GM13976 (cell line): Measurements from ENCODE around the gene FKBP1A.

ENCODE experiments used
- DNase-seq: peaks from one replicate; pipeline ENCODE4 v3.0.0; 2012; ENCODE audit warnings: low spot score
- in situ Hi-C: fragments of 300-500 bp; cut with MboI; formaldehyde crosslinking; loops from one replicate; pipeline ENCODE4 v1.12.0; 2022; ENCODE audit warnings: low sequenced_read_pairs, mixed read lengths, inconsistent platforms; ENCODE audit not compliant: unreplicated experiment
- TF ChIP-seq, protein P1 (sequence below): IDR thresholded peaks from 2 replicates; pipeline ENCODE4 v1.5.1; 2012; ENCODE audit warnings: borderline replicate concordance, mild to moderate bottlenecking; ENCODE audit not compliant: insufficient read depth; ENCODE audit errors: extremely low read depth, missing control alignments, control extremely low read depth

Gene FKBP1A

DNA sequence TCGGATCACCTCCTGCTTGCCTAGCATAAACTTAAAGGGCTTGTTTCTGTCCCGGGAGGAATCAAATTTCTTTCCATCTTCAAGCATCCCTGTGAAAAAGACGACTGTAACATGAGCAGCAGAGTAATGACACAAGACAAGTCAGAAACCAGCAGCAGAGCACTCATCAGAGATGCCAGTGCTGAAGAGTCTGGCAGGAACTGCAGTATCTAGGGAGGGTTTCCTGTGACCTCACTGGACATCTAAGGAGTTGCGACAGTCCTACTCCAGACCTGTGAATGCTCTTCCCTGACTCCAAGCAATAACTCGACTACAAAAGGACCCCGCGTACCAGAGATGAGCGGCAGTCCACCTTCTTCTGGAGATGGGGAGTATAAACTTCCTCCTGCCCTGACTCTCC, 17.3 kb downstream of the FKBP1A start:
- no peak for DNase-seq
- in situ Hi-C loops, result no loop called here
- TF ChIP-seq, protein P1, sequence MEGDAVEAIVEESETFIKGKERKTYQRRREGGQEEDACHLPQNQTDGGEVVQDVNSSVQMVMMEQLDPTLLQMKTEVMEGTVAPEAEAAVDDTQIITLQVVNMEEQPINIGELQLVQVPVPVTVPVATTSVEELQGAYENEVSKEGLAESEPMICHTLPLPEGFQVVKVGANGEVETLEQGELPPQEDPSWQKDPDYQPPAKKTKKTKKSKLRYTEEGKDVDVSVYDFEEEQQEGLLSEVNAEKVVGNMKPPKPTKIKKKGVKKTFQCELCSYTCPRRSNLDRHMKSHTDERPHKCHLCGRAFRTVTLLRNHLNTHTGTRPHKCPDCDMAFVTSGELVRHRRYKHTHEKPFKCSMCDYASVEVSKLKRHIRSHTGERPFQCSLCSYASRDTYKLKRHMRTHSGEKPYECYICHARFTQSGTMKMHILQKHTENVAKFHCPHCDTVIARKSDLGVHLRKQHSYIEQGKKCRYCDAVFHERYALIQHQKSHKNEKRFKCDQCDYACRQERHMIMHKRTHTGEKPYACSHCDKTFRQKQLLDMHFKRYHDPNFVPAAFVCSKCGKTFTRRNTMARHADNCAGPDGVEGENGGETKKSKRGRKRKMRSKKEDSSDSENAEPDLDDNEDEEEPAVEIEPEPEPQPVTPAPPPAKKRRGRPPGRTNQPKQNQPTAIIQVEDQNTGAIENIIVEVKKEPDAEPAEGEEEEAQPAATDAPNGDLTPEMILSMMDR, result no peak

DNA sequence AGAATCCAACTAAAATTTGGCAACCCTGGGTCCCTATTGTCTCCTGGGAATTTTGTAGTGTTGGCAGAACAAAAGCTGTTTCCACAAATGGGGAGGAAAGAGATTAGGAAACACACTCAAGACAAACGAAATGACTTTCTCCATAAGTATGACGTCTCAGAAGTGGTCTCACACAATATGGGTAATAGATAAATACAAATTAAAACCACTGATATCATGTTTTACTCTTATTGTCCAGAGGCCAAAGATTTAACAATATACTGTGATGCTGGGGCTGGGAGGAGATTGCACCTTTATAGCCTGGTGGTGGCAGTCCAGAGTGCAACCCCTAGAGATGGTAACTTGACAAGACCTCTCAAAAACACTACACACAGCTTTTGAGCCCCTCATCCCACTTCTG, 18.6 kb downstream of the FKBP1A start:
- in situ Hi-C loops, result no loop called here
- TF ChIP-seq, protein P1, result no peak

DNA sequence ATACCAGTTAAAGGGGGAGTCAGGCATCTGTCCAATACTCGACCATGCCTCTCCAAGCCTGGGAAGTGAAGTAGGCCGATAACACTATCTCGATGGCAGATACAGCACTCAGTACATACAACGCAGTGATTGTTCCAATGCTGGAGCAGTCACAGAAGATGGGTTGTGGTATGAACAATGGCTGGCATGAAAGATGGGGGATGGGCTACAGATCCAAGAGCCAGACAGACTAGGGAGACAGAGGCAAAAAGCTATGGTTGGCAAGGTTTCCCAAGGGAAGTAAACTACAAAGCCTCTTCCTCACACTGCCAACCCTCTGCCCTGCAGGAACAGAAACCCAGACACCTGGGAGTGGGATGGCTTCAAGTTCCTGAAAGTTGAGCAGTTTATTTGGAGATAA, 19.2 kb downstream of the FKBP1A start:
- TF ChIP-seq, protein P1, result no peak
- DNase-seq, result no peak
- in situ Hi-C loops, result no loop called here

More for the DNA sequence above, 18.6 kb downstream of the FKBP1A start:
- DNase-seq, result no peak

DNA sequence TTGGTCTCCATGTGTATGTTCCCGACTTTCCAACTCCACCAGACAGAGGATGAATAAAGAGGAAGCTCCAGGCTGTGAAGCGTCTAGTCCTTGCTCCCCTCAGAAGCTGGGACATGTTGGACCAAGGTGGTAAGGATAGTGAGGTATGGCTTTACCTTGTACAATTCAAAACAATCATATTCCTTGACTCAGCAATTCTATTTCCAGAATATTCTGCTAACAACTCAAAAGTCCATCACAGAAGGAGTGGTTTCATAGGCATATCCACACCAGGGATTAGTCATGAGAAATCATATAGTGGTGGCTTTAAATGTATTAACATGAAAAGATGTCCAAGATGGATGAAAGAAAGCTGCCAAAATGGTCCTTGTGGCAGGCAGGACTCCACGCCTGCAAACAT, 19.8 kb downstream of the FKBP1A start:
- no peak for DNase-seq
- in situ Hi-C loops, result no loop called here
- TF ChIP-seq, protein P1, result no peak

DNA sequence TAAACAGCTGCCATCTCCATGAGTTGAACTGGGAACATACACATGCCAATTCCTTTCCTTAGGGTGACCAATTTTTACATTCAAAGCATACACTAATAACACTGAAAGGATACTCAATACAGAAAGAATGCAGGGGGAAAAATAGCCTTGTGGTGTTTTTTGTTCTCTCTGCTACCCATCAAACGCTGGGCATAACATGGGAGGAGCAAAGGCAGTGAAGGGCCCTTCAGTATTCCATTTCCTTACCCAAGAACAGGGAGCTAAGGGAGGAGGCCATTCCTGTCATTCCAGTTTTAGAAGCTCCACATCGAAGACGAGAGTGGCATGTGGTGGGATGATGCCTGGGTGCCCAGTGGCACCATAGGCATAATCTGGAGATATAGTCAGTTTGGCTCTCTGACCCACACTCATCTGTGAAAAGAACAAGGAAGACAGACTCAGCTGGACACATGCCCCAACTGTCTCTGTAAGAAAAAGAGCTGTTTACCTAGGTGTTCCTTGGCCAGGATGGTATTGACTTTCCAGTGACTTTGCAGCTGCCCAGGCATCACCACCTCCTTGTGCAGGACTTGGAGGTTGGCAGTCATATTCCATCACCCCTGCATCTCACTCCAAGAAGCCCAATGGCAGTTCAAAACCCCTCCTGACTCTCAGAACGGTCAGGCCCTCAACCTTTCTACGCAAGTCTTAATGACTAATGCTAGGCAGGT, 20.9 kb downstream of the FKBP1A start:
- no peak for DNase-seq
- TF ChIP-seq, protein P1, result no peak
- in situ Hi-C loops, result no loop called here

DNA sequence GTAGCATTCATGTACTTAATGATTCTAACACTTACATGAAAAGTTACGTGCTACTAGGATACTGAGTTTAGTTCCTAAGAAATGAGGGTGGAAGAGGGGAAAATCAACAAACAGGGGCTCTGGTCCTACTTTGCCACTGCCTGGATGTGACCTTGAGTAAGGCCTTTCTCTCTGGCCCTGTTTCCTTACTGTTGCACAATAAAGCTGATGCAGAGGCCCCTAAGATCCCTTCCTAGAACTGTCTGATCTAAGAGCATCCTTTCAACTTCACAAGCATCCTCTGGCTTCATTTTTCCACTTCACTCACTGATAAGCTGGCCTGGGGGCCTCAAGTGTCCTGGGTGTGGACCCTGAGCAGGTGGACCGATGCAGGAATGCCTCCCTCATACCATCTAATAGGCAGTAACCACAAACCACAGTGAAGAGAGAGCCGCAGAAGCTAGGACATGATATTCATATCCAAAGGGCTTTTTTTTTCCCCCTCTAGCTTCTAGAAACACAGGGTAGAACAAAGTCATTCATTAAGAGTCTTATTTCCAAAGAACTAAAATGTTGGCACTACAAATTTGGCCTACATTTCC, 21.6 kb downstream of the FKBP1A start:
- in situ Hi-C loops, result no loop called here
- TF ChIP-seq, protein P1, result no peak

More for the DNA sequence above, 21.6 kb downstream of the FKBP1A start:
- no peak for DNase-seq
